Immature natural killer cell (primary cell): ENCODE measurements around the gene PREX1. TPM values are rescaled to one million over a fixed set of nuclear protein-coding genes. Genes with fewer than 3 reads are reported as not detected.
A peak's percentile ranks its signal among the peaks of the same experiment; 100 is the strongest.

Experiments used
- DNase-seq, 3 donors: peaks; one replicate each; pipeline ENCODE4 v3.0.0; 2022; ENCODE audit warnings: mixed read lengths in 1 of 3
- H3K27ac Mint-ChIP-seq, 6 donors: one replicate each; pipeline ENCODE4 v1.8.0; 2020; ENCODE audit warnings: mixed read lengths in 6 of 6, mild to moderate bottlenecking in 5 of 6, inconsistent platforms in 4 of 6, moderate library complexity in 3 of 6
- H3K27me3 Mint-ChIP-seq, 3 donors: one replicate each; pipeline ENCODE4 v1.8.0; 2020 to 2021; ENCODE audit warnings: low read depth in 3 of 3, mild to moderate bottlenecking in 3 of 3, mixed read lengths in 3 of 3, moderate library complexity in 3 of 3, inconsistent platforms in 1 of 3
- H3K36me3 Mint-ChIP-seq, 3 donors: one replicate each; pipeline ENCODE4 v1.8.0; 2020; ENCODE audit warnings: mixed read lengths in 3 of 3, inconsistent platforms in 2 of 3, mild to moderate bottlenecking in 2 of 3
- H3K4me1 Mint-ChIP-seq, 2 donors: one replicate each; pipeline ENCODE4 v1.8.0; 2020; ENCODE audit warnings: inconsistent platforms in 2 of 2, mild to moderate bottlenecking in 2 of 2, mixed read lengths in 2 of 2, moderate library complexity in 1 of 2
- H3K4me3 Mint-ChIP-seq, 5 donors: one replicate each; pipeline ENCODE4 v1.8.0; 2020; ENCODE audit warnings: mild to moderate bottlenecking in 5 of 5, mixed read lengths in 5 of 5, inconsistent platforms in 3 of 5, moderate library complexity in 3 of 5
- H3K9me3 Mint-ChIP-seq, 6 donors: one replicate each; pipeline ENCODE4 v1.8.0; 2020; ENCODE audit warnings: mild to moderate bottlenecking in 6 of 6, mixed read lengths in 6 of 6, inconsistent platforms in 4 of 6, moderate library complexity in 3 of 6
- polyA plus RNA-seq, 3 donors: library from polyadenylated mRNA; unstranded; fragments of 300-500 nt; fragmentation: Illumina TruSeq; gene quantifications; one replicate each; pipeline ENCODE4 v1.2.3, GENCODE V29; 2021

Gene PREX1
- polyA plus RNA-seq, 3 donors from 2014 or later = 30.5 to 94.3 (median 54.9) TPM

DNA sequence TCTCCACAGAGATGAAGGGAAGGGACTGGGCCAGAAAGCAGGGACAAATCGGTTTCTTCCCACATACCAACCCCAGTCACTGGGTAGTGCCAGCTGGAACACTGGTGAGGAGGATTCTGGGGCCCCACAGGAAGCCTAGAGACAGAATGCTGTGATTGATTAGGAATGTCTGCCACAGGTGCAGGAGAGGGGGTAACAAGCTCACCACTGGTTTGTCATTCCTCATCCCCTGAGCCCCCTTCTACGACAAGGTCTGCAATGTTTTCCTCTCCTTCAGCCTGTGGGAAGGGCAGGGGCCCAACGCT is 89.8 kb downstream of the PREX1 start:
- H3K27ac Mint-ChIP-seq = peak overlapping the region; percentile 79 to 93 (median 89)
- peaks cover 78 to 85% of the 10 kb centered on the region in 2 donors for H3K4me1 Mint-ChIP-seq
- peaks cover 10 to 52% (median 13%) of the 10 kb centered on the region in 3 donors for H3K36me3 Mint-ChIP-seq
- H3K4me3 Mint-ChIP-seq = peak overlapping the region; percentile 58 to 80 (median 73)
- H3K9me3 Mint-ChIP-seq = no peaks in the 10 kb centered on the region
- no peak for DNase-seq
- peaks cover 0 to 13% (median 10%) of the 10 kb centered on the region in 3 donors for H3K27me3 Mint-ChIP-seq

DNA sequence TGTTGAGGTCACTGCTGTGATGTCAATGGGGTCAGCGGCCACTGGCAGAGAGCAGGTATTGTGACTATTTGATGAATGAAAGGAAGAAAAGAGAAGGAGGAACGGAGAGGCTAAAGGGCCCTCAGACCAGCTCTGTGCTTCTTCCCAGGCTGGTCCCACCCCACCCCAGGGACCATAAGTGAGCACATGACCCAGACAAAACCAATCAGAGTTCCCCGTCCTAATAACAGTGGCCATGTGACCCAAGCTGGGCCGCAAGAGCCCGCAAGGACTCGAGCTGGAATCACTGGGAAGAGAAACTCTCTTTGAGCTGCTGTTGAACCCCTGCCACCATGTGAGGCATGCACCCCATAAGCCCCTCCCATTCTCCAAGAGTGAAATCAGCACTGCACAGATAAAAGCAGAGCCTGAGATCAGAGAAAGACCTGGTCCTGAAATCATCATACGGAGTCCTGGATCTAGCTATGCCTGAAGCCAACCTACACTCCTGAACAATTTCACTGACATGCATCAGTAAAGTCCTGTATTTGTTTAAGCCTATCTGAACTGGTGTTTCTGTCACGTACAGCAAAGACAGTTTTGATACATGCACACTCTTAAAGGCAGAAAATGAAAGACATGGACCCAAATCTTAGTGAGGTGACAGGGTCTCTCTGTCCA is 90.2 kb downstream of the PREX1 start:
- peak overlapping the region; percentile 79 to 93 (median 89) for H3K27ac Mint-ChIP-seq
- H3K27me3 Mint-ChIP-seq = peaks cover 0 to 13% (median 10%) of the 10 kb centered on the region in 3 donors
- no peaks in the 10 kb centered on the region for H3K9me3 Mint-ChIP-seq
- H3K4me3 Mint-ChIP-seq = peak overlapping the region; percentile 66 to 80 (median 73)
- H3K36me3 Mint-ChIP-seq = peaks cover 13 to 56% (median 17%) of the 10 kb centered on the region in 3 donors
- peaks cover 79 to 88% of the 10 kb centered on the region in 2 donors for H3K4me1 Mint-ChIP-seq
- DNase-seq = no peak

DNA sequence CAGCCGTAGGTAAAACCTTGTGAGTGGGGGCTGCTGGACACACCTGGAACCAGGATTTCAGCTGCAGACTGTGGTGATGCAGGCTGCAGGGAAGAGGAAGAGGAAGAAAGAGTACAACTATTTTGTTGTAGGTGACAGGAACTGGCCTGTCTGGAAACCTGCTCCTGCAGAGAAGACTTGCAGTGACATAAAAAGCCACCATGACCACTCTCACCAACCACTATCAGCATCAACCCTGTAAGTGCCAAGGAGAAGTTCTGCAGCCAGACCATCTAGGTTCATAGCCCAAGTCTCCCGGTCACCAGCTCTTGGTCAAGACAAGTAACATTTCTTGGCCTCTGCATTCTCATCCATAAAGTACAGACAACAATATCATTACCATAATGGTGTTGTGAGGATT is 91.2 kb downstream of the PREX1 start:
- peak overlapping the region; percentile 65 to 80 (median 72) for H3K4me3 Mint-ChIP-seq
- H3K27ac Mint-ChIP-seq = peak overlapping the region; percentile 58 to 88 (median 84)
- H3K4me1 Mint-ChIP-seq = peaks cover 81 to 92% of the 10 kb centered on the region in 2 donors
- peaks cover 0 to 12% (median 10%) of the 10 kb centered on the region in 3 donors for H3K27me3 Mint-ChIP-seq
- H3K36me3 Mint-ChIP-seq = peaks cover 19 to 57% (median 23%) of the 10 kb centered on the region in 3 donors
- DNase-seq = peak in 1 of 3 donors; percentile 24
- H3K9me3 Mint-ChIP-seq = no peaks in the 10 kb centered on the region

DNA sequence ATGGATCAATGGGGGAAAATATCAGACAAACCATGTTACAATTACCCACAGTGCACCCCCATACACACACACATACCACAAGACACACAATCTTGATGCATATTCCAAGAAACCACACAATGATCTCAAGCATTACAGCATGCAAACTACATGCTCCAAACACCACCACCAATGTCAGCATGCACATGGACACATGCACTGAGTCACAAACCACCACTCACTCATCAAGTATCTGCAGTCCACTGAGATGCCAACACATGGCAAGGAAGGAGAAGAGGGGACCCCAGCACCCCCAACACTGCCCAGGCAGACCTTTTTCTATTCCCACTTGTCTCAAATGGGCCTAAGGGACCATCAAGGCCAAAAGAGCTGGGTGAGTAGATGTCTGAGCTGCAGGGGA is 91.6 kb downstream of the PREX1 start:
- Mint-ChIP-seq H3K9me3 (no peaks in the 10 kb centered on the region), H3K36me3 (peaks cover 18 to 57% (median 19%) of the 10 kb centered on the region in 3 donors), H3K27ac (peak overlapping the region; percentile 58 to 88 (median 84)), H3K27me3 (peaks cover 0 to 12% (median 10%) of the 10 kb centered on the region in 3 donors), H3K4me1 (peaks cover 81 to 92% of the 10 kb centered on the region in 2 donors), H3K4me3 (peak overlapping the region; percentile 65 to 80 (median 72))
- DNase-seq = no peak

DNA sequence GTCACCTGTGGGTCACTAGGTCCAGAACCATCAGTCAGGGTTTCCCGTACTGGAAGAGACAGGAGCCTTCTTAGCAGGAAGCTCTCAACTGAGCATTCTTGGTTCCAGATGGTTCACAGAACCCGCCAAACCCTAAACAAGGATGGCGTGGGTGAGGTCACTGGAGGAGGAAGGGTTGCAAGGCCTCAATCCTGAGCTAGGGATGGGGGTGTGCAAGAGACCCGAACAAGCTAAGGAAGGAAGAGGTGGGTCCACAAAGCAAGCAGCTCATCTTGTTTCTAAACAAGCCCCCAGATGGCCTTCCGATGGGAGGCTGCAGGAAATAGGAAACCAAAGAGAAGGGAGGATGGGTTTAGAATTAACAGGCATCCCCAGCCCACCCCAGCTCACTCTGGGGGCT is 92.7 kb downstream of the PREX1 start:
- Mint-ChIP-seq H3K4me3 (peak overlapping the region in 2 of 5 donors; percentile 33 to 44), H3K36me3 (peaks cover 15 to 59% (median 26%) of the 10 kb centered on the region in 3 donors)

DNA sequence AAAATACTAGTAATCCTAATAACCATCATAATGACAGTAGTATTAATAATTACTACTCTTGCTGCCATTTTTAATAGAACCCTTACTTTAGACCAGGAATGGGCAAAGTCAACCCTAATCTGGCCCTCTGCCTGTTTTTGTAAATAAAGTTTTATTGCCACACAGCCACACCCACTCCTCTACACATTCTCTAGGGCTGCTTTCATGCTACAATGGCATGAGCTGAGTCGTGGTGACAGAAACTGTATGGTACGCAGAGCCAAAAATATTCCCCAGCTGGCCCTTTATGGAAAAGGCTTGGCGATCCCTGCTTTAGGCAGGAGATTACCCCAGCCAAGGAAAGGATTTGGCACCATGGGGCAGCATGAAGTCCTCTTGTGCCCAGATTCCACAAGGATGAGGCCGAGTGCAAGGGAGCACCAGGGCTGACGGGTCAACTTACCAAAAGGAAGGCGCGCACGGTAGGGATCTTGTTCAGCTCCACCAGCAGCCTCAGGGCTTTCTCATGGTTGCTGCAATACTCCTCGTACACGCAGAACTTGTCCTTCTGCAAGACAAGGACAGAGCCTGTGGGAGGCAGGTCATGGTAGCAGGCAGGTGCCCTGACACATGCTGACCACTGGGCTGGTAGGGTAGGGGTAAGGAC is 93.6 kb downstream of the PREX1 start:
- peaks cover 88 to 93% of the 10 kb centered on the region in 2 donors for H3K4me1 Mint-ChIP-seq
- H3K27me3 Mint-ChIP-seq = peaks cover 0 to 17% (median 5%) of the 10 kb centered on the region in 3 donors
- H3K36me3 Mint-ChIP-seq = peaks cover 19 to 67% (median 32%) of the 10 kb centered on the region in 3 donors
- H3K4me3 Mint-ChIP-seq = no peak overlapping the region
- no peaks in the 10 kb centered on the region for H3K9me3 Mint-ChIP-seq
- no peak for DNase-seq
- peak overlapping the region in 1 of 6 donors; percentile 10 for H3K27ac Mint-ChIP-seq

More for the DNA sequence above, 92.7 kb downstream of the PREX1 start:
- Mint-ChIP-seq H3K27ac (peak overlapping the region in 5 of 6 donors; percentile 14 to 81 (median 66)), H3K4me1 (peaks cover 88 to 93% of the 10 kb centered on the region in 2 donors), H3K9me3 (no peaks in the 10 kb centered on the region), H3K27me3 (peaks cover 0 to 16% (median 8%) of the 10 kb centered on the region in 3 donors)
- no peak for DNase-seq

DNA sequence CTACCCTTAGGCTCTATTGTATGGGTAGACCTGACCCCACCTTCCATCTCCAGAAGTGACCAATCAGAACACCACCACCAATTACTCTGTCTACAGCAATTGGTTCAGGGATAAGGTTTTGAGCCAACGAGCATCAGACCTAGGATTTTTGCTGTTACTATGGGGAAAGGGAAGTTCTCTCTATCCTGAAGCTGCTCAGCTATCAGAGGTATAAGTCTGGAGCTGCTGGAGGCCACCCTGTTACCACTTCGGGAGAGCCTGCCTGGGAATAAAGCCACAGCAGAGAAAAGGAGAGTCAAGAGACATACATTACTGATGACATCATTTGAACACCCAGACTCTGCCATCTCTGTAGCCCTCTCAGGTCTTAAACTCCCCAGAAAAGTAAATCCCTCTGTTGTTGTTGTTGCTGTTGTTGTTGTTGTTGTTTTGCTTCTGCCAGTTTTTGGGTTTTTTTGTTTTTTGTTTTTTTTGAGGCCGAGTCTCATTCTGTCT is 94.5 kb downstream of the PREX1 start:
- Mint-ChIP-seq H3K4me1 (peaks cover 88 to 93% of the 10 kb centered on the region in 2 donors), H3K27ac (peak overlapping the region in 5 of 6 donors; percentile 12 to 78 (median 72)), H3K4me3 (no peak overlapping the region), H3K27me3 (peaks cover 0 to 21% (median 4%) of the 10 kb centered on the region in 3 donors), H3K36me3 (peaks cover 19 to 63% (median 32%) of the 10 kb centered on the region in 3 donors), H3K9me3 (no peaks in the 10 kb centered on the region)
- no peak for DNase-seq

DNA sequence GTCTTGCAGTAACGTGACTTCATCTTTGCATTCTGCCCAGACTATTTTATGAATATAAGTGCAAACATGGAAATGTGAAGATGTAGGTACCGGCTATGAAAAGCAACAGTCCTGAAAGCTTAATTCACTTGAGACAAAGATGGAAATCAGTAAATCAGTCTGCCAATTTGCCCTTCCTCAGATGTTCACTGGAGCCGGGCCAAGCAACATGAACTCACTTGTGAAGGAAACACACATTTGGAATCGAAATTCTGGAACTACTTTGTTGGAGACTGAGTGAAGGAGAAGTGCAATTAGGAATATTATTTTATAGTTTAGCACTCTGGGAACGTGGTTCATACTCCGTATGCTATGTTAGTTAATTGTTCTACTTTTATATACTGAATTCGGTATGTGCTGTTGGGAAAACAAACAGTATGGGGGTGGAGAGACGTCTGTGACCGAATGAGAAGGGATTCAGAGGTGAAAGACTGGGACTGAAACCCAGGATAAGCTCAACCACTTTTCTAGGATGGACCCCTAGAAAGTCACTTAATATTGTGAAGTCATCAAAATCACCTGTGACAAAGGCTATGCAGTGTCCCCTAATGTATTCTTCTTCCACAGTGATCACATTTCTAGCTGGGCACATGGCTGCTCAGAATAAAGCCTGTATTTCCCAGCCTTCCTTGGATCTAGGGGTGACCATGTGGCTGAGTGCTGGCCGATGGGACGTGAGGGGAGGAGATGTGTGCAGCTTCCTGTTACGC is 95.5 kb downstream of the PREX1 start:
- Mint-ChIP-seq H3K36me3 (peaks cover 15 to 69% (median 32%) of the 10 kb centered on the region in 3 donors), H3K27me3 (peaks cover 0 to 22% (median 0%) of the 10 kb centered on the region in 3 donors), H3K4me3 (no peak overlapping the region), H3K9me3 (no peaks in the 10 kb centered on the region), H3K4me1 (peaks cover 88 to 93% of the 10 kb centered on the region in 2 donors), H3K27ac (peak overlapping the region in 5 of 6 donors; percentile 1 to 78 (median 72))
- no peak for DNase-seq

DNA sequence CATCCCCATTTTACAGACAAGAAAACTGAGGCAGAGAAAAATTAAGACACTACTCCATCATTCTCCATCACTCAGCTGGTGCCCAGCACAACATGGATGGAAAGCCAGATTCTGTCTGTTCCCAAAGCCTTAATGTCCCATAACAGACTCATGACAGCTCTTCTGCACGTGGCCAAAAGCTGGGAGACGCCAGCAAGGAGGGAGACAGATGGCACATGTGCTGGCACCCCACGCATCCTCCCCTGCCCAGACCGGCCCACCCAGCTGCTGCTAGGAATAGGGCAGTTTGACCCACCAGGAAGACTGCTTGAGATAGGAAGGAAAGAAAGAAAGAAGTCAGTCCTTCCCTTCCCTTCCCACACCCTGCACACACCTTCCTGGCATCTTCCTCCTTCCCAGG is 96.3 kb downstream of the PREX1 start:
- Mint-ChIP-seq H3K27me3 (peaks cover 0 to 26% (median 0%) of the 10 kb centered on the region in 3 donors), H3K4me1 (peaks cover 88 to 93% of the 10 kb centered on the region in 2 donors), H3K27ac (peak overlapping the region in 5 of 6 donors; percentile 68 to 84 (median 78)), H3K9me3 (no peaks in the 10 kb centered on the region), H3K4me3 (no peak overlapping the region), H3K36me3 (peaks cover 18 to 68% (median 32%) of the 10 kb centered on the region in 3 donors)
- DNase-seq = no peak

DNA sequence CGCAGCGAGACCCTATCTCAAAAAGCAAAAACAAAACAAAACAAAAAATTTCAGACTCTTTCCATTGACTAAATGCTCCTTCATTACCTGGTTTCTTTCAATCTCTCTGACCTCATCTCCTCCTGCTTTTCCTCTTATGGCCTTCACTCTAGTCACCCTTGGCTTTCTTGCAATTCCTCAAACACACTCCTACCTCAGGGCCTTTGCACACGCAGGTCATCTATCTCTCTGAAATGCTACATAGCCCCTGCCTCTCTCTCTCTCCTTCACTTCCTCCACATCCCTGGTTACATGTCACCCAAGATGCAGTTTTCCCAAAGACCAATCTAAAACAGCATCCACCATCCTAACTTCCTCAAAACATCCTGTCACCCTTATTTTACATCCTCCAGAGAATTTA is 96.8 kb downstream of the PREX1 start:
- Mint-ChIP-seq H3K27ac (peak overlapping the region; percentile 68 to 84 (median 80)), H3K4me3 (peak overlapping the region in 1 of 5 donors; percentile 26), H3K27me3 (peaks cover 0 to 21% (median 2%) of the 10 kb centered on the region in 3 donors), H3K4me1 (peaks cover 88 to 93% of the 10 kb centered on the region in 2 donors), H3K36me3 (peaks cover 23 to 65% (median 34%) of the 10 kb centered on the region in 3 donors), H3K9me3 (no peaks in the 10 kb centered on the region)
- no peak for DNase-seq

DNA sequence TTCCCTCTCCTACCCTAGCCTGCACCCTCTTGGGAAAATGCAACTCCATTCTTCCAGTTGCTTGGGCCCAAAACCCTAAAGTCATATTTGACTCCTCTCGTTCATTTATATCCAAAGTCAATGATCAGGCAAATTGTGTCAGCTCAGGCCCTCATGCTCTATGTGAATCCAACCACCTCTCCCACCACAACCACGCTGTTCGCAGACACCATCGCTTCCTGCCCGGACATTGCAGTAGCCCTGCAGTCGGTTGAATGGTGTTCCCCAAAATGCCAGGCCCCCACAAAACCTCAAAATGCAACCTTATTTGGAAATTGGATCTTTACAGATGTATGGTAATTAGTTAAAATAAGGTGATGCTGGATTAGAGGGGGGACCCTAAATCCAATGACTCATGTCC is 98.3 kb downstream of the PREX1 start:
- H3K36me3 Mint-ChIP-seq = peaks cover 33 to 74% (median 43%) of the 10 kb centered on the region in 3 donors
- H3K27me3 Mint-ChIP-seq = peaks cover 0 to 24% (median 2%) of the 10 kb centered on the region in 3 donors
- H3K4me3 Mint-ChIP-seq = peak overlapping the region; percentile 55 to 84 (median 75)
- DNase-seq = peak in 2 of 3 donors; percentile 40 to 47
- peaks cover 89 to 93% of the 10 kb centered on the region in 2 donors for H3K4me1 Mint-ChIP-seq
- peak overlapping the region; percentile 78 to 93 (median 82) for H3K27ac Mint-ChIP-seq
- no peaks in the 10 kb centered on the region for H3K9me3 Mint-ChIP-seq

DNA sequence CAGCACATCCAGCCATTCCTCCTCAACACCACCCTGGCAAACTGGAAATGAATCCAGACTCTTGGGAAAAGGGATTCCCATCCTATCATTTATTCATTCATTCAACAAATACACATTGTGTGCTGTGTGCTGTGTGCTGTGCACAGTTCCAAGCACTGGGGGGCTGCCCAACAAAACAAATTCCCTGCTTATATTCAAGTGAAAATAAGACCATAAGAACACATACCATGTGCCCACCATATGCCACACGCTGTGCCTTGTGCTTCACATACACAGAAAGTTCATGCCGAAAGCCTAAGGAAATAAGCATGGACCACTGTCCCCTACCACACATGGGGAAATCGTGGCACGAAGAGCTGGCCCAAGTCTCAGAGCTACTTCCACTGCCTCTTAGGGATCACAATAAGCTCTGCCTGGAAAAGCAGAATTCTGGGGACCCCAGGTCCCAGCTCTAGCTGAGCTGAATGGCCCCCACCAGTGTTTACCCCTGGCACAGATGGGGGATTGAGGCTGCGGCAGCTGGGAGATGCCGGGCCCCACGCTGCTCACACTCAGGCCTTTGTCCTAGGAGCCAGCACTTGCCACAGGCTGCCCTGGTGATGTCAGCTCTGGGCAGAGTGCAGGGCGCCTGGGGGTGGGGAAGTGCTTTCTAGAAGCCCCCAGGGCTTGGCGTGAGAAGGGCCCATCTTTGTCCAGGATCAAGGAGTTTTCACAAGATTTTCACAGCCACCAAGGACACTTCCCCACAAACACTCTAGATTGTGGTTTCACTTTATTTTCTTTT is 99.6 kb downstream of the PREX1 start:
- Mint-ChIP-seq H3K4me1 (peaks cover 98 to 100% of the 10 kb centered on the region in 2 donors), H3K27ac (peak overlapping the region; percentile 78 to 93 (median 85)), H3K9me3 (no peaks in the 10 kb centered on the region), H3K36me3 (peaks cover 33 to 66% (median 43%) of the 10 kb centered on the region in 3 donors), H3K4me3 (peak overlapping the region; percentile 55 to 84 (median 68)), H3K27me3 (peaks cover 0 to 29% (median 4%) of the 10 kb centered on the region in 3 donors)
- DNase-seq = peak in 2 of 3 donors; percentile 36 to 45
